IPS-18a (cell line): ENCODE results near the gene FOXD4L6.
"Not testable (repeated sequence)": the region's sequence is repeated elsewhere in the genome, so short reads cannot be mapped to it uniquely, and the experiment has no call there.

Experiments
- H3K27ac ChIP-seq: one replicate; pipeline ENCODE4 v1.5.1; 2013; ENCODE audit warnings: low read length
- H3K27me3 ChIP-seq: one replicate; pipeline ENCODE4 v1.6.1; 2013; ENCODE audit warnings: mild to moderate bottlenecking, low read length; ENCODE audit not compliant: control insufficient read depth, insufficient read depth
- H3K36me3 ChIP-seq: one replicate; pipeline ENCODE4 v1.6.1; 2013; ENCODE audit warnings: low read depth, low read length; ENCODE audit not compliant: control insufficient read depth
- H3K4me1 ChIP-seq: one replicate; pipeline ENCODE4 v1.6.1; 2013; ENCODE audit warnings: low read depth, low read length; ENCODE audit not compliant: control insufficient read depth
- H3K4me3 ChIP-seq: one replicate; pipeline ENCODE4 v1.5.1; 2013; ENCODE audit warnings: low read length
- H3K9ac ChIP-seq: one replicate; pipeline ENCODE4 v1.6.1; 2013; ENCODE audit warnings: mild to moderate bottlenecking, low read length, moderate library complexity
- H3K9me3 ChIP-seq: one replicate; pipeline ENCODE4 v1.6.1; 2013; ENCODE audit warnings: low read depth, low read length; ENCODE audit not compliant: control insufficient read depth

FOXD4L6 gene

DNA sequence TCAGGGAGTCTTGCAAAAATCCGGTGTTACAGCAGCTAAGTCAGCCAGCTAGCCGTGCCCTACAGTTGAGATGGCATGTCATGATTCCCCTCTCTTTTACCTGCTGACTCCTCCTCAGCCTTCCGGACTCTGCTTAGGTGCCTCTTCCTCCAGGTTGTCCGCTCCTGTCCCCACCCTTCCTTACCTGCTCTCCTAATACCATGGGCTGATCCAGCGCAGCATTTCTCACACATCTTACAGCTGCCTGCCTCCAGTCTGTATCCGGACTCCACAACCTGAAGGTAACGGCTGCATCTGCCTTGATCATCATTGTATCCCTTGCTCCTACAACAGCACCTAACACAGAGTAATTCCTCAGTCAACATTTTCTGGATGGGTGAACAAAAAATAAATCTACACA lies 9.2 kb downstream of the FOXD4L6 start:
- not testable (repeated sequence) for H3K4me1 ChIP-seq, H3K9me3 ChIP-seq, H3K4me3 ChIP-seq, H3K36me3 ChIP-seq, H3K27ac ChIP-seq, H3K9ac ChIP-seq
- peaks cover 31% of the 10 kb centered on the region for H3K27me3 ChIP-seq

DNA sequence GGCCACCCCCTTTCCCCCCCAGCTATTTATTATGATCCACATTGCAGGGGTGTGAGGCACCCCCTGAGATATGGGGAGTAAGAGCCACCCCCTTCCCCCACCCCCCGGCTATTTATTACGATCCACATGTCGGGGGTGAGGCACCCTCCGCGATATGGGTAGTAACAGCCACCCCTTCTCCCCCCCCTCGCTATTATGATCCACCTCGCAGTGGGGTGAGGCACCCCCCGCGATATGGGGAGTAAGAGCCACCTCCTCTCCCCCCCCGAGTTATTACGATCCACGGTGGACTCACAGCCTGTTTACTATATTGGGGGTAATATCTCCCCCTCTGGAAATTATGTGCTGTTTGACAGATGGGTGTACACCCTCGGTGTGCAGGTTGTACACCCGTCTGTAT lies 15.1 kb downstream of the FOXD4L6 start:
- not testable (repeated sequence) for H3K4me3 ChIP-seq, H3K4me1 ChIP-seq, H3K27ac ChIP-seq, H3K9me3 ChIP-seq, H3K36me3 ChIP-seq, H3K9ac ChIP-seq
- H3K27me3 ChIP-seq: peaks cover 25% of the 10 kb centered on the region

DNA sequence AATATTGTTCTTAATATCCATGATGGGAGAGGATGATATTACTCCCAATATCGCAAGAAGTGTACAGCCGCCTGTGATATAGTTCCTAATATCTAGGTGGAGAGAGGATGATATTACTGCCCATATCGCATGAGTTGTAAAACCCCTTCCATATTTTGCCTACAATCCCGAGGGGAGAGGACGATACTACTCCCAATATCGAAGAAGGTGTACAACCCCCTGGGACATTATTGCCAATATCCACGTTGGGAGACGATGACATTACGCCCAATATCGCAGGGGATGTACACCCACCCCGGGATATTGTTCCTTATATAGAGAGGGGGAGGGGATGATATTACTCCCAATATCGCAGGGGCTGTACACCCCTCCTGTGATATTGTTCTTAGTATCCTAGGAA lies 17.1 kb downstream of the FOXD4L6 start:
- not testable (repeated sequence) for H3K4me1 ChIP-seq, H3K9ac ChIP-seq, H3K27ac ChIP-seq, H3K9me3 ChIP-seq, H3K36me3 ChIP-seq, H3K4me3 ChIP-seq
- H3K27me3 ChIP-seq: peaks cover 35% of the 10 kb centered on the region

DNA sequence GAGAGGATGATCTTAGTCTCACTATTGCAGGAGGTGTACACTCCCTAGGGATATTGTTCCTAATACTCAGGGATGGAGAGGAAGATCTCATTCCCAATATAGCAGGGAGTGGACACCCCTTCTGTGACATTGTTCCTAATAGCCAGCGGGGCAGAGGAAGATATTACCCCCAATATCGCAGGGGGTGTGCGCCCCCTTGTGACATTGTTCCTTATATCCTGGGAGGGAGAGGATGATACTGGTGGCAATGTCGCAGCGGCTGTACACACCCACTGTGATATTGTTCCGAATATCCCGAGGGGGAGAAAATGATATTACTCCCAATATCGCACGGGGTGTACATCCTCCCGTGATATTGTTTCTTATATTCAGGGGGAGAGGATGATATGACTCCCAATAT lies 17.6 kb downstream of the FOXD4L6 start:
- H3K4me1 ChIP-seq, H3K9me3 ChIP-seq, H3K27ac ChIP-seq, H3K4me3 ChIP-seq, H3K9ac ChIP-seq, H3K36me3 ChIP-seq: not testable (repeated sequence)
- H3K27me3 ChIP-seq: peaks cover 38% of the 10 kb centered on the region

DNA sequence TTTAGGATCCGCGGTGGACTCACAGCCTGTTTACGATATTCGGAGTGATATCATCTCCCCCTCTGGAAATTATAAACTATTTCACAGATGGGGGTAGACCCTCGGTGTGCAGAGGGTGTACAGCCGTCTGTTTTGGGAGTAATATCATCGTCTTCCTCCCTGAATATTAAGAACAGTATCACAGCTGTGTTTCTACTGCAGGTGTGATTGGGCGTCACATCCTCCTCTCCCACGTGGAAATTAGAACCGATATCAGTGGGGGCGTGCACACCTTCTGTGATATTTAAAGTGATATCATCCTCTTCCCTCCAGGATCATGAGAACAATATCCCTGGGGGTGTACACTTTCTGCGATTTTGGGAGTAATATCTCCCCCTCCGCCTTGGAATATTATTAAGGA lies 19.2 kb downstream of the FOXD4L6 start:
- not testable (repeated sequence) for H3K9me3 ChIP-seq, H3K9ac ChIP-seq, H3K27ac ChIP-seq, H3K4me3 ChIP-seq, H3K36me3 ChIP-seq, H3K4me1 ChIP-seq
- peaks cover 51% of the 10 kb centered on the region for H3K27me3 ChIP-seq

DNA sequence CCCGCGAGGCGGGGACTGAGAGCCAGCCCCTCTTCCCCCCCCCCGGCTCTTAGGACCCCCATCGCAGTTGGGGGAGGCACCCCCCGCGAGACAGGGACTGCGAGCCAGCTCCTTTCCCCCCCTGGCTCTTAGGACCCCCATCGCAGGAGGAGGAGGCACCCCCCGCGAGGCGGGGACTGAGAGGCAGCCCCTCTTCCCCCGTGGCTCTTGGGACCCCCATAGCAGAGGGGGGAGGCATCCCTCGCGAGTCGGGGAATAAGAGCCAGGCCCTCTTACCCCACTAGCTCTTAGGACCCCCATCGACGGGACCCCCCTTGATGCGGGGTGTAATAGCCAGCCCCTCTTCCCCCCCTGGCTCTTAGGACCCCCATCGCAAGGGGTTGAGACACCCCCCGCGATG lies 19.7 kb downstream of the FOXD4L6 start:
- not testable (repeated sequence) for H3K4me1 ChIP-seq, H3K36me3 ChIP-seq, H3K27ac ChIP-seq, H3K4me3 ChIP-seq, H3K9me3 ChIP-seq, H3K9ac ChIP-seq
- H3K27me3 ChIP-seq: peaks cover 51% of the 10 kb centered on the region

DNA sequence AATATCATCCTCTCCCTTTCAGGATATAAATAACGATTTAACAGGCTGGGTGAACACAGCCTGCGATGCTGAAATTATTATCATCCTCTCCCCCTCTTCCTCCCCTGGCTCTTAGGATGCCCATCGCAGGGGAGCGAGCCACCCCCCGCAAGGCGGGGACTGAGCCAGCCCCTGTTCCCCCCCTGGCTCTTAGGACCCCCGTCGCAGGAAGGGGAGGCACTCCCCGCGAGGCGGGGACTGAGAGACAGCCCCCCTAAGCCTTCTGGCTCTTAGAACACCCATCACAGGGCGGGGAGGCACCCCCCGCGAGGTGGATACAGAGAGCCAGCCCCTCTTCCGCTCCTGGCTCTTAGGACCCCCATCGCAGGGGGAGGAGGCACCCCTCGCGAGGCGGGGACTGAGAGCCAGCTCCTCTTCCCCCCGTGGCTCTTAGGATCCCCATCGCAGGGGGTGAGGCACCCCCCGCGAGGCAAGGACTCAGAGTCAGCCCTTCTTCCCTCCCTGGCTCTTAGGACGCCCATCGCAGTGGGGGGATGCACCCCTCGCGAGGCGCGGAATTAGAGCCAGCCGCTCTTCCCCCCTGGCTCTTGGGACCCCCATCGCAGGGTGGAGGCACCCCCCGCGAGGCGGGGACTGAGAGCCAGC lies 21.9 kb downstream of the FOXD4L6 start:
- not testable (repeated sequence) for H3K9ac ChIP-seq, H3K36me3 ChIP-seq, H3K4me3 ChIP-seq, H3K27ac ChIP-seq, H3K4me1 ChIP-seq, H3K9me3 ChIP-seq
- H3K27me3 ChIP-seq: peaks cover 50% of the 10 kb centered on the region

DNA sequence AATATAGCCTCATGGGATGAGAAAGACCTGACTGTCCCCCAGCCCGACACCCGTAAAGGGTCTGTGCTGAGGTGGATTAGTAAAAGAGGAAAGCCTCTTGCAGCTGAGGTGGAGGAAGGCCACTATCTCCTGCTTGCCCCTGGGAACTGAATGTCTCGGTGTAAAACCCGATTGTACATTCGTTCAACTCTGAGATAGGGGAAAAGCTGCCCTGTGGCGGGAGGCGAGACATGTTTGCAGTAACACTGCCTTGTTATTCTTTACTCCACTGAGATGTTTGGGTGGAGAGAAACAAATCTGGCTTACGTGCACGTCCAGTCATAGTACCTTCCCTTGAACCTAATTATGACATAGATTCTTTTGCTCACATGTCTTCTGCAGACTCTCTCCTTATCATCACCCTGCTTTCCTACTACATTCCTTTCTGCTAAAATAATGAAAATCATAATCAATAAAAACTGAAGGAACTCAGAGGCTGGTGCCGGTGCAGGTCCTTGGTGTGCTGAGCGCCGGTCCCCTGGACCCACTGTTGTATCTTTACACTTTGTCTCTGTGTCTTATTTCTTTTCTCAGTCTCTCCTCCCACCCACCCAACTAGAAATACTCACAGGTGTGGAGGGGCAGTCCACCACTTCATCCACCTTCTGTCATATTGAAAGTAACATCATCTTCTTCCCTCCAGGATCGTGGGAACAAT lies 22.8 kb downstream of the FOXD4L6 start:
- H3K9ac ChIP-seq, H3K36me3 ChIP-seq, H3K4me3 ChIP-seq, H3K4me1 ChIP-seq, H3K27ac ChIP-seq, H3K9me3 ChIP-seq: not testable (repeated sequence)
- peaks cover 52% of the 10 kb centered on the region for H3K27me3 ChIP-seq

DNA sequence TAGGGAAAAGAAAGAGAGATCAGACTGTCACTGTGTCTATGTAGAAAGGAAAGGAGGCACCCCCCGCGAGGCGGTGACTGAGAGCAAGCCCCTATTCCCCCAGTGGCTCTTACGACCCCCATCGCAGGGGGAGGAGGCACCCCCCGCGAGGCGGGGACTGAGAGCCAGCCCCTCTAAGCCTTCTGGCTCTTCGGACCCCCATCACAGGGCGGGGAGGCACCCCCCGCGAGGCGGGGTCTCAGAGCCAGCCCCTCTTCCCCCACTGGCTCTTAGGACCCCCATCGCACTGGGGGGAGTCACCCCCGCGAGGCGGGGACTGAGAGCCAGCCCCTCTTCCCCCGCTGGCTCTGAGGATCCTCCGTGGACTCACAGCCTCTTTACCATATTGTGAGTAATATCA lies 23.9 kb downstream of the FOXD4L6 start:
- H3K4me1 ChIP-seq, H3K9me3 ChIP-seq, H3K4me3 ChIP-seq, H3K27ac ChIP-seq, H3K36me3 ChIP-seq, H3K9ac ChIP-seq: not testable (repeated sequence)
- peaks cover 54% of the 10 kb centered on the region for H3K27me3 ChIP-seq

DNA sequence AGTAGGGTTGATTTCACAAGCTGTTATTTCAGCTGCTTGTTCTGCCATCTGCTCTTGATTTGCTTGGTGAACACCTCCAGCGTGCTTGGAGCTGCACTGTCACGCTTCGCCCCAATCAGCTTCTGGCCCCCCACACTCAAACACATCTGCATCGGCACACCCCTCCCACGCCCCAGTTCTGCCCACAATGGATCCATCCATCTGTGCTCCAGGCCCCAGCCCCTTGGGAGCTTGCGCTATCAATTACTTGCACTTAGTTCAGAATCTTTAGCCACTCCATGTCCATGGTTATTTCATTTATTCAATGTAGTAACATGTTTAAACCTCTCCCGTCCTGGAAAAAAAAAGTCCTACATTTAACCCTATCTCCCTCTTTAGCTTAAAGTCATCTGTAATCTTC lies 28.0 kb downstream of the FOXD4L6 start:
- H3K9ac ChIP-seq, H3K9me3 ChIP-seq, H3K4me3 ChIP-seq, H3K36me3 ChIP-seq, H3K27ac ChIP-seq, H3K4me1 ChIP-seq: not testable (repeated sequence)
- peaks cover 48% of the 10 kb centered on the region for H3K27me3 ChIP-seq

DNA sequence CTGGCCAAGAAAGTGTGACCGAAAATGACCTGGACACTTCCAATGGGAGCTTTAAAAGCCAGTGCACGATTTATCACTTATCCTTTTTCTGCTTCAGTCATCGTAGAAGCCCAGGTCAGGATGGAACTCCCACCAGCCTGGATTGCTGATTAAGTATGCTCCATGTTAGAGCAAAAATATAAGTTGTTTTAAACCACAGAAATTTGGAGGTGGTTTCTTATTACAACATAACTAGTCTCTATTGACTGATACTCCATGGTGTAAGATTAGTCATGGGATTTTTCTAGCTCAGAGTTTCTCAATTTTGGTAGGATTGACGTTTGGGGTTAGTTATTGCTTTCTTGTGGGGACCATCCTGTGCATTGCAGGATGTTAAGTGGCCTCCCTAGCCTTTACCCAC lies 29.7 kb downstream of the FOXD4L6 start:
- H3K27me3 ChIP-seq: peaks cover 42% of the 10 kb centered on the region
- not testable (repeated sequence) for H3K36me3 ChIP-seq, H3K4me3 ChIP-seq, H3K4me1 ChIP-seq, H3K9ac ChIP-seq, H3K9me3 ChIP-seq, H3K27ac ChIP-seq

DNA sequence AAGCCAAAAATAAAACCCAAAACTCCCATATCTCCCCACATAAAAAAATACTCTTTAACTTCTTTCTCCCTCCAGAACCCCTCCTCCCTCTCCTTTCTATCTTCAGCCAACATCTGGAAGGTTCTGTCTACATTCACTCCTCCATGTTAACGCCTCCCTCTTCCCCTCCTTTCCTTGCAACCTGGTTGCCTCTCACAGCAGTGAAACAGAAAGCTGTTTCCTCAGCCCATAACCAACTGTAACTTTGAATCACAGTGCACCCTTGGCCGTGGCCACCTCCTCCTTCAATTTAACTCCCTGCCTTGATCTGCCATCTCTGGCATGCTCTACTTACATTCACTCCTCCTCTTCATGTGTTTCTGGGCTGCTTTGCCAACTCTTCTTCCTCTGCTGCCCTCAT lies 33.4 kb downstream of the FOXD4L6 start:
- not testable (repeated sequence) for H3K9ac ChIP-seq, H3K4me1 ChIP-seq, H3K4me3 ChIP-seq, H3K9me3 ChIP-seq, H3K36me3 ChIP-seq, H3K27ac ChIP-seq
- H3K27me3 ChIP-seq: peaks cover 43% of the 10 kb centered on the region
